ENCODE results near the gene RFX1. TPM values are rescaled to one million over a fixed set of nuclear protein-coding genes. Genes with fewer than 3 reads are reported as not detected.
"Not testable (repeated sequence)": the region's sequence is repeated elsewhere in the genome, so short reads cannot be mapped to it uniquely, and the experiment has no call there.

The RFX1 gene
- total RNA-seq, 8 experiments from 2014 or later: 1.9 to 21.2 (median 8.7) TPM

DNA sequence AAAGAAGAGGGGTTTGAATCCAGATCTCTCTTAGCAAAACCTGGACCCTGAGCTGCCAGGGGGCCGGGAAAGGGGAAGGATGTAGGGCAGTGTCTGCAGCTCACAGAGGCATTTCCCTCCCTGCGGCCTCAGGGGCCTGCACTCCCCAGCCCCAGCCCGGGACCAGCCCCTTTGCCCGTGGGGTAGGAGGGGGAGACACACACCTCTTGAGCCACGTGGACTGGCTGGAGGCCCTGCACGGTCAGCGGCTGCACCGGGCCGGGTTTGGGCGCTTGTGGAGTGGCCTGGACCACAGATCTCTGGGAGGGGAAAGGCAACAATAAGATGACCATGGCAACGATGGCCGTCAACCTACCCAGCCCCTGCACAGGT, 26.9 kb downstream of the RFX1 start:
- WGBS, 10 experiments: 13 to 47% (median 37%) methylated on average over 3 to 6 of the region's 12 CpGs; no CpG with 5 or more reads in 6 of the 10 experiments
- H3K4me3 ChIP-seq: peak overlapping the region in 1 of 5 donors; percentile 3
- H3K27ac ChIP-seq: peak overlapping the region in 1 of 2 donors; percentile 18
- in situ Hi-C loops (cut with MboI; ENCODE audit: low pct_unique_long_range_greater_than_20kb in 2 of 9, low sequenced_read_pairs in 9 of 9, unreplicated experiment in 9 of 9): no loop called here
- ATAC-seq (replicated peaks in 6 of 8): peak; percentile 7 to 82 (median 66)
- peaks cover 10% of the 10 kb centered on the region in 2 donors for H3K4me1 ChIP-seq (replicated peaks in 1 of 2)

DNA sequence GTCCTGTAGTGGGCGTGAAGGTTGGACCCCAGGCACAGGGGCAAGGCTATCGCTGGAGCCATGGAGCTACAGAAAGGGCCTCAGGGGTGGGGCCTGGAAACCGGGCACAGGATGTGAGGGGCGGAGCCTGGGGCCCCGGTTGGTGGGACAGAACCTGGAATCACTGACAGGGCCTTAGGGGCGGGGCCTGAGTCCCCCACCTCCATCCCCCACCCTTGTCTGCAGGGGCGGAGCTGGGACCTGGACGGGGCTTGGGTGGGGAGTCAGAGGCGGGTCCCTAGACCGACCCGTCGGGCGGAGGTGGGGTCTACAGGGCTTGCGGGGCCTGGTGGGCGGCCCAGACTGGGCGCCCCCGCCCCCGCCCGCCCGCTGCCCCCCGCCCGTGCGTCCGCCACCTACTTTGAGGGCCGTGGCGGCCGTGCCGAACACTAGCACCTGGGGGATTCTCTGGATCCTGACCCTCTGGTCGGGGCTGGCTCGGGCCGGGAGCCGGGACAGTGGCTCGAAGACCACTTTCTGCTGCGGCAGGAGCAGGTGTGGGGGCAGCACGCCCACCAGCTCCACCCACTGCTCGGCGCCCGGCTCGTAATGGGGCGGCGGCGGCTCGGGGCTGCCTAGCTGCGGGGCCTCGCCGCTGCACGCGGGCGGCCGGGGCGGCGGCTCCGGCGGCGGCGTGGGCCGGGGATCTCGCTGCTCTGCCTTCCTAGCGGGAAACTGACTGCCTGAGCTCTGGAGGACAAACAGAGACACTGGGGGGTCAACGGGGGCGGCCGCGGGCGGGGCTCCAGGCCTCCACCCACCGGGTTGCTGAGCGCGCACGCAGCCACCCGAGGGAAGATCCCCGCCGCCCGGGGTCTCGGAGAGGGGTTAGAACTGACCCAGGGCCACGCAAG, 27.5 kb downstream of the RFX1 start:
- peak; percentile 53 to 91 (median 62) for ATAC-seq (replicated peaks in 6 of 8)
- Histone ChIP-seq H3K4me1 (replicated peaks in 1 of 2) (peaks cover 10% of the 10 kb centered on the region in 2 donors), H3K27ac (peak overlapping the region in 1 of 2 donors; percentile 18), H3K4me3 (peak overlapping the region in 1 of 5 donors; percentile 3)
- WGBS, 10 experiments: no CpG with 5 or more reads among the region's 74 CpGs
- in situ Hi-C loops (cut with MboI; ENCODE audit: low pct_unique_long_range_greater_than_20kb in 2 of 9, low sequenced_read_pairs in 9 of 9, unreplicated experiment in 9 of 9): no loop called here

DNA sequence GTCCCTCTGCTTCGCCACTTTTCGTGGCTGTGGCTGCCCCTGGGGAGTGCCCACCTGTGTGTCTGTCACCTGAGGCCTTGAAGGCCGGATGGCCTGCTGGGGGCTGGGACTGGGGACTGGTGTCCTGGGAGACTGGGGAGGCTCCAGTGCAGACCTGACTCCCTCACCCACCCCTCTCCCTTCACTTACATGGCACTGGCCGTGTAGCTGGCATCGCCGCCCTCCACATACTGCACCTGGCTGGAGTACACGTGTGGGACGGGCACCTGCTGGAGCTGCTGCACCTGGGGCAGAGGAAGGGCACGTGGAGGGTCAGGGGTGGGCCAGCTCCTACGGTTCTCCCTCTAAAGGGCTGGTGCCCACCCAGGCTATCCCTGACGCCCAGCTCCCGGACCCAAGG, 28.3 kb downstream of the RFX1 start:
- Histone ChIP-seq H3K4me1 (replicated peaks in 1 of 2) (peaks cover 10% of the 10 kb centered on the region in 2 donors), H3K27ac (no peak overlapping the region), H3K4me3 (no peak overlapping the region)
- in situ Hi-C loops (cut with MboI; ENCODE audit: low pct_unique_long_range_greater_than_20kb in 2 of 9, low sequenced_read_pairs in 9 of 9, unreplicated experiment in 9 of 9): no loop called here
- ATAC-seq (replicated peaks in 6 of 8): no peak
- 60 to 90% (median 80%) methylated on average over 1 to 2 of the region's 12 CpGs; no CpG with 5 or more reads in 7 of the 10 experiments for WGBS, 10 experiments

DNA sequence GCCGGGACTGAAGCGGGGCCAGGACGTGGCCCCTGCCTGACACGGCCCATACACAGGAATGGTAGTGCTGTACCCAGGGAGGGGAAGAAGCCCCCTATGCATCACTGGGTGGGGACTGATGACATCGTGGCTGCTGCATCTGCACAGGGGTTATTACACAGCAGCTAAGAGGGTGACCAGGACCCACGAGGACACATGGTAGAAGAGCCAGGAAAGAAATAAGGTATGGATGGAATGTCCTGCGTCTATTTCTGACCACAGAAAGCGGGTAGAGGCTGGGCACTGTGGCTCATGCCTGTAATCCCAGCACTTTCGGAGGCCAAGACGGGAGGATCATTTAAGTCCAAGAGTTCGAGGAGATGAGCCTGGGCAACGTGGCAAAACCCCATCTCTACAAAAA, 29.7 kb downstream of the RFX1 start:
- WGBS, 10 experiments: 60 to 95% (median 79%) methylated on average over 1 to 9 of the region's 12 CpGs; no CpG with 5 or more reads in 4 of the 10 experiments
- no peak for ATAC-seq (replicated peaks in 6 of 8)
- no peak overlapping the region for H3K4me3 ChIP-seq
- H3K27ac ChIP-seq: no peak overlapping the region
- peaks cover 10% of the 10 kb centered on the region in 2 donors for H3K4me1 ChIP-seq (replicated peaks in 1 of 2)
- in situ Hi-C loops (cut with MboI; ENCODE audit: low pct_unique_long_range_greater_than_20kb in 2 of 9, low sequenced_read_pairs in 9 of 9, unreplicated experiment in 9 of 9): no loop called here

DNA sequence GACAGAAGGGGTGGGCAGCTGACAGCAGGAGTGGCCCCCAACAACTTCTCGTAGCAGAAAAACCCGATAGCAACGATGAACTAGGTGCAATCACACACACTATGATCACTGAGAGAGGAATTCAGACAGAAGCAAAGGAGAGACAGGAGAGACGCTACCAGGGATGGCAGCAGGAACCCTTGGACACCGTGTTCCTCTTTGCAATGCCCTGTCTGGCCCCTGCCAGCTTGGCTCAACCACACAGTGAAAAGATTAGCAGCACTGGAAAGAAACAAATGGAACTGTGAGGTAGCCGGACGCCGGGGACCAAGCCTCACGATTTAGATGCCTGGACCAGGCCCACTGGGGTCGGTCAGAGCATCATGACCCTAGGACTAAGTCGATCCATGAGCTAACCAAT, 30.2 kb downstream of the RFX1 start:
- Histone ChIP-seq H3K4me3 (no peak overlapping the region), H3K27ac (no peak overlapping the region), H3K4me1 (replicated peaks in 1 of 2) (peaks cover 10% of the 10 kb centered on the region in 2 donors)
- ATAC-seq (replicated peaks in 6 of 8): no peak
- in situ Hi-C loops (cut with MboI; ENCODE audit: low pct_unique_long_range_greater_than_20kb in 2 of 9, low sequenced_read_pairs in 9 of 9, unreplicated experiment in 9 of 9): no loop called here
- whole genome bisulfite sequencing, 10 experiments: 81 to 100% (median 93%) methylated on average over 1 to 8 of the region's 11 CpGs; no CpG with 5 or more reads in 2 of the 10 experiments

DNA sequence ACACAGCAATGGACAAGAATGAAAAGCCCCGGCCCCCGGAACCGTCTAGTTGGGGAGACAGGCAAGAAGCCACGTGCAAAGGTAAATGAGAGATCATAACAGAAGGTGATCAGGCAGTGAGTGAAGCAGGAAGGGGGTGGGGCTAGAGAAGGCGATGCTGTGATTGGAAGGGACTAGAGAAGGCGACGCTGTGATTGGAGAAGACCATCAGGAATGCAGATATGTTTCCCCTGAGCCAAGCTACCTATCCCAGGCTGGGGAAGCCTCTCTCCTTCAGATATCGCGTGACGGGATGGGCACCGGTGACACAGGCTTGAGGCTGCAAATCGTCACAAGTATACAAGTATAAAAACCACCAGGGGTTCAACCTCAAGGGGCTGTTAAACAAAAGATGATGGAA, 32.0 kb downstream of the RFX1 start:
- H3K4me3 ChIP-seq: no peak overlapping the region
- in situ Hi-C loops (cut with MboI; ENCODE audit: low pct_unique_long_range_greater_than_20kb in 2 of 9, low sequenced_read_pairs in 9 of 9, unreplicated experiment in 9 of 9): no loop called here
- 10 to 79% (median 52%) methylated on average over 3 to 9 of the region's 12 CpGs; no CpG with 5 or more reads in 1 of the 10 experiments for WGBS, 10 experiments
- no peak overlapping the region for H3K27ac ChIP-seq
- peaks cover 2 to 5% of the 10 kb centered on the region in 2 donors for H3K4me1 ChIP-seq (replicated peaks in 1 of 2)
- peak in 4 of 8 experiments; percentile 12 to 49 (median 32) for ATAC-seq (replicated peaks in 6 of 8)

DNA sequence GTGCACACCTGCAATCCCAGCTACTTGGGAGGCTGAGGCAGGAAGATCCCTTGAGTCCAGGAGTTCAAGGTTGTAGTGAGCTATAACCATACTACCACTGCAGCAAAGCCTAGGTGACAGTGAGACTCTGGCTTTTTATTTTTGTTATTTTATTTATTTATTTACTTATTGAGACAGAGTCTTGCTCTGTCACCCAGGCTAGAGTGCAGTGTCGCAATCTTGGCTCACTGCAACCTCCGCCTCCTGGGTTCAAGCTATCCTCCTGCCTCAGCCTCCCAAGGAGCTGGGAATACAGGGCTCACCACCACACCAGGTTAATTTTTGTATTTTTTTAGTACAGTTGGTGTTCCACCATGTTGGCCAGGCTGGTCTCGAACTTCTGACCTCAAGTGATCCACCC, 32.6 kb downstream of the RFX1 start:
- ATAC-seq (replicated peaks in 6 of 8); H3K4me3 ChIP-seq; H3K4me1 ChIP-seq (replicated peaks in 1 of 2); H3K27ac ChIP-seq; in situ Hi-C loops (cut with MboI; ENCODE audit: low pct_unique_long_range_greater_than_20kb in 2 of 9, low sequenced_read_pairs in 9 of 9, unreplicated experiment in 9 of 9): not testable (repeated sequence)
- WGBS, 10 experiments: 83 to 100% (median 100%) methylated on average over 1 to 3 of the region's 3 CpGs; no CpG with 5 or more reads in 3 of the 10 experiments

DNA sequence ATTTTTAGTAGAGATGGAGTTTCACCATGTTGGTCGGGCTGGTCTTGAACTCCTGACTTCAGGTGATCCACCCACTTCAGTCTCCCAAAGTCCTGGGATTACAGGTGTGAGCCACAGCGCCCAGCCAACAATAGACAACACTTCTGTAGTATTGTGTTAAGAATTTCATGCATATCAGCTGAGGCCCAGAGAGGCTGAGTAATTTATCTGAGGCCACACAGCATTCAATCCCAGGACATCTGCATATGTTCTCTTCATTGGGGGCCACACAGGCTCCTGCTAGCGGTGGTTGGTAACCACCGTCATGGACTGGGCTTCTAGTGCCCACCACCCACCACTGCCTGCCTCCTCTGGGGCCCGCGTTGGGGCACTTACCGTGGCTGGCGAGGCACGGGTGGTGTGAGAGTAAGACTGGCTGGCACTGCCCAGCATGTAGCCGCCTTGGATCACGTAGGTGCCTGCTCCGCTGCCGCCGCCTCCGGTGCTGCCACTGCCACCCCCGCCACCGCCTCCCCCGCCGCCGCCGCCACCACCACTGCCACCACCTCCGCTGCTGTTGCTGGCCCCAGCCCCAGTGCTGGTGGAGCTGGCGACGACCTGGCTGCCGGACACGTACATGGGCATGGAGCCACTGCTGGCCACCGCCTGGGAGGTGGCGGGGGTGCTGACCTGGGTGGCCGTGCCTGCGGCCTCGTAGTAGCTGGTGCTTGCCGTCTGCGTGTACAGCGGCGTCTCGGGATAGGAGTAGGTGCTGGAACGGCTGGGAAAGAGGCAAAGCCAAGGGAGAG, 33.6 kb downstream of the RFX1 start:
- in situ Hi-C loops (cut with MboI; ENCODE audit: low pct_unique_long_range_greater_than_20kb in 2 of 9, low sequenced_read_pairs in 9 of 9, unreplicated experiment in 9 of 9): no loop called here
- ATAC-seq (replicated peaks in 6 of 8): no peak
- WGBS, 10 experiments: 70 to 100% (median 89%) methylated on average over 2 to 6 of the region's 37 CpGs; no CpG with 5 or more reads in 5 of the 10 experiments
- no peaks in the 10 kb centered on the region for H3K4me1 ChIP-seq (replicated peaks in 1 of 2)
- no peak overlapping the region for H3K27ac ChIP-seq
- no peak overlapping the region for H3K4me3 ChIP-seq

DNA sequence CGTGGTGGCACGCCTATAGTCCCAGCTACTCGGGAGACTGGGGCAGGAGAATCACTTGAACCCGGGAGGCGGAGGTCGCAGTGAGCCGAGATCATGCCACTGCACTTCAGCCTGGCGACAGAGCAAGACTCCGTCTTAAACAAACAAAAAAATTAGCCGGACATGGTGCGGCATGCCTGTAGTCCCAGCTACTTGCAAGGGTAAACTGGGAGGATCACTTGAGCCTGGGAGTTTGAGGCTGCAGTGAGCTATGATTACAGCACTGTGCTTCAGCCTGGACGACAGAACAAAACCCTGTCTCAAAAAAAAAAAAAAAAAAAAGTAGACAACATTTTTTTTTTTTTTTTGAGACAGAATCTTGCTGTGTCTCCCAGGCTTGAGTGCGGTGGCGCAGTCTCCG, 34.3 kb downstream of the RFX1 start:
- in situ Hi-C loops (cut with MboI; ENCODE audit: low pct_unique_long_range_greater_than_20kb in 2 of 9, low sequenced_read_pairs in 9 of 9, unreplicated experiment in 9 of 9); H3K4me1 ChIP-seq (replicated peaks in 1 of 2); ATAC-seq (replicated peaks in 6 of 8); H3K27ac ChIP-seq; H3K4me3 ChIP-seq: not testable (repeated sequence)
- 74 to 100% (median 95%) methylated on average over 1 to 8 of the region's 15 CpGs; no CpG with 5 or more reads in 3 of the 10 experiments for WGBS, 10 experiments

DNA sequence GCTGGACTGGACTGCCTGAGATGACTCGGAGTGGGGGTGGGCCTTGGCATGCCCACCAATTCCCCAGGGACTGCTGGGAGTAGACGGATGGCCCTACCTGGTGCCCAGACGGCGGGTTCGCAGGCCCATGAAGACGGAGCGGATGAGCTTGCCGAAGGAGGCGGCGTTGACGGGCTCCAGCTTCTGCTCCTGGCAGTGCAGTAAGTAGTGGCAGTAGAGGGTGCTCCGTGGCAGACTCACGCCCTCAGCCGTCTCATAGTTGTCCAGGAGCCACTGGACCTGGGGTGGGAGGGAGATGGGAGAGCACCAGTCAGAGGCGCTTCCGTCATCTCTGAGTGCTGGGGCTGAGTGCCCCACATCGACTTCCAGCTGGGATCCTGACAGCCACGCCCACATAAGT, 36.2 kb downstream of the RFX1 start:
- no peaks in the 10 kb centered on the region for H3K4me1 ChIP-seq (replicated peaks in 1 of 2)
- WGBS, 10 experiments: 100% methylated on average over 3 to 8 of the region's 18 CpGs; no CpG with 5 or more reads in 8 of the 10 experiments
- H3K4me3 ChIP-seq: no peak overlapping the region
- ATAC-seq (replicated peaks in 6 of 8): peak in 1 of 8 experiments; percentile 12
- in situ Hi-C loops (cut with MboI; ENCODE audit: low pct_unique_long_range_greater_than_20kb in 2 of 9, low sequenced_read_pairs in 9 of 9, unreplicated experiment in 9 of 9): no loop called here
- no peak overlapping the region for H3K27ac ChIP-seq

DNA sequence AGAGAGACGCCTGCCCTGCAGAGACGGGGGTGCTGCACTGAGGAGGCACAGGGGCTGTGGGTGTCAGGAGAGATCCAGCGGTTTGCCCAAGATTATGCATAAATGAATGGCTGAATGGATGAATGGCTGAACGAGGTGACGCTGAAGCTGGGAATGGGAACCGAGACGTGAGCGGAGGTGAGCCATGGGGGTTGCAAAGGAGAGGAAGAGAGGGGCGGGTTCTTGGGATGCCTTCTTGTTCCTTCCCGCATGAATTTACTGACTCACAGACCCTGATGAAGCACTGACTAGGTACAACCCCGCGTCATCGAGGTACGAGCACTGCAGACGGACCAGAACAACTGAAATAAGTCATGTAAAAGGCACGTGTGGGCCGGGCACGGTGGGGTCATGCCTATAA, 37.1 kb downstream of the RFX1 start:
- WGBS, 10 experiments: 90 to 100% (median 96%) methylated on average over 1 to 13 of the region's 18 CpGs; no CpG with 5 or more reads in 4 of the 10 experiments
- Histone ChIP-seq H3K27ac (no peak overlapping the region), H3K4me1 (replicated peaks in 1 of 2) (no peaks in the 10 kb centered on the region), H3K4me3 (no peak overlapping the region)
- ATAC-seq (replicated peaks in 6 of 8): no peak
- in situ Hi-C loops (cut with MboI; ENCODE audit: low pct_unique_long_range_greater_than_20kb in 2 of 9, low sequenced_read_pairs in 9 of 9, unreplicated experiment in 9 of 9): no loop called here

DNA sequence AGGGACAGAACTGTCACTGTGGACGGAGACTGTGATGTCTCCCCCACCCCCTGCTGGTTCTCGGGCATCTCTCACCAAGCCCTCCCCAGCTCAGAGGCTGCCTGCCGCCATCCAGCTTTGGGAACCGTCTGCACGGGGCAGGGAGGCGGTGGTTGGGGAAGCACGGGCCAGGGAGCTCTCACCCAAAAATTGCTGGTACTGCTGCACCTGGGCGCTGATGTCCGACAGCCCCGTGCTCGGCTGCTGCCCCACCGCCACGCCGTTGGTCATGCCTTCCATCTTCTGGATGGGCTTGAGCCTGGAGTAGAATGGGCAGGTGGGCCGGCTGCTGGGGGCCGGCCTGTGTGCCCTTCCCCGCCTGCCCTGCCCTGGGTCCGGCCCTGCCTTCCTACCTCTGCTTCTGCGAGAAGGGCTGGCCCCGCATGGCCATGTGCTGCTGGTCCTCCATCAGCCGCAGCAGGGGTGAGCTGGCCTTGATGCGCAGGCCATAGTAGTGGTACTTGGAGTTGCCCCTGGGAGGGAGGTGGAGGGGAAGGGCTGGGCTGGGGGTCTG, 37.7 kb downstream of the RFX1 start:
- no peaks in the 10 kb centered on the region for H3K4me1 ChIP-seq (replicated peaks in 1 of 2)
- no peak overlapping the region for H3K27ac ChIP-seq
- H3K4me3 ChIP-seq: no peak overlapping the region
- 71 to 100% (median 82%) methylated on average over 2 to 4 of the region's 22 CpGs; no CpG with 5 or more reads in 7 of the 10 experiments for WGBS, 10 experiments
- ATAC-seq (replicated peaks in 6 of 8): no peak
- in situ Hi-C loops (cut with MboI; ENCODE audit: low pct_unique_long_range_greater_than_20kb in 2 of 9, low sequenced_read_pairs in 9 of 9, unreplicated experiment in 9 of 9): no loop called here

DNA sequence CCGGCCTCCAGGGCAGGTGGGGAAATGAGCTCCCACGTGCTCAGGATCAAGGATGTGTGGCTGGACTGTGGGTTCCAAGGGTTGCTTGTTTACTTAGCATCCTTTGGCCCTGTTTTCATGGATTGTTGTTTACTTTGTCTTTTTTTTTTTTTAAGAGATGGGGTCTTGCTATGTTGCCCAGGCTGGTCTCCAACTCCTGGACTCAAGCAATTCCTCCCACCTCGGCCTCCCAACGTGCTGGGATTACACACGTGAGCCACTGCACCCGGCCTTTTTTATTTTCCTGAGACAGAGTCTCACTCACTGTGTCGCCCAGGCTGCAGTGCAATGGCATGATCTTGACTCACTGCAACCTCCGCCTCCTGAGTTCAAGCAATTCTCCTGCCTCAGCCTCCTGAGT, 38.9 kb downstream of the RFX1 start:
- H3K27ac ChIP-seq; in situ Hi-C loops (cut with MboI; ENCODE audit: low pct_unique_long_range_greater_than_20kb in 2 of 9, low sequenced_read_pairs in 9 of 9, unreplicated experiment in 9 of 9); ATAC-seq (replicated peaks in 6 of 8); H3K4me3 ChIP-seq; H3K4me1 ChIP-seq (replicated peaks in 1 of 2): not testable (repeated sequence)
- 85 to 93% (median 88%) methylated on average over 4 to 8 of the region's 8 CpGs; no CpG with 5 or more reads in 5 of the 10 experiments for WGBS, 10 experiments
